Inflammatory macrophage treated with lipopolysaccharide for 1 hour (primary cell): ENCODE measurements around the gene OR1J2.

Experiments used
- DNase-seq, 2 donors: peaks; one replicate each; pipeline ENCODE4 v3.0.0-alpha.2; 2020 to 2022

Gene OR1J2

GRCh38 chr9:122552812-122553211 is 42.2 kb downstream of the OR1J2 start, which contains the start of gene OR1N2:
Gene OR1N2, plus strand, starts transcription at chr9:122553112. Its CDS starts 100 bp downstream, at chr9:122553212.
- DNase-seq: no peak
